Middle frontal gyrus (tissue), 1 donor: ENCODE measurements around the gene PODXL2.
"Not testable (repeated sequence)": the region's sequence is repeated elsewhere in the genome, so short reads cannot be mapped to it uniquely, and the experiment has no call there.

ENCODE experiments used
- DNase-seq: peaks from one replicate; pipeline ENCODE4 v3.0.0-alpha.2; 2015; ENCODE audit warnings: low spot score; ENCODE audit errors: extremely low spot score

The PODXL2 gene

DNA sequence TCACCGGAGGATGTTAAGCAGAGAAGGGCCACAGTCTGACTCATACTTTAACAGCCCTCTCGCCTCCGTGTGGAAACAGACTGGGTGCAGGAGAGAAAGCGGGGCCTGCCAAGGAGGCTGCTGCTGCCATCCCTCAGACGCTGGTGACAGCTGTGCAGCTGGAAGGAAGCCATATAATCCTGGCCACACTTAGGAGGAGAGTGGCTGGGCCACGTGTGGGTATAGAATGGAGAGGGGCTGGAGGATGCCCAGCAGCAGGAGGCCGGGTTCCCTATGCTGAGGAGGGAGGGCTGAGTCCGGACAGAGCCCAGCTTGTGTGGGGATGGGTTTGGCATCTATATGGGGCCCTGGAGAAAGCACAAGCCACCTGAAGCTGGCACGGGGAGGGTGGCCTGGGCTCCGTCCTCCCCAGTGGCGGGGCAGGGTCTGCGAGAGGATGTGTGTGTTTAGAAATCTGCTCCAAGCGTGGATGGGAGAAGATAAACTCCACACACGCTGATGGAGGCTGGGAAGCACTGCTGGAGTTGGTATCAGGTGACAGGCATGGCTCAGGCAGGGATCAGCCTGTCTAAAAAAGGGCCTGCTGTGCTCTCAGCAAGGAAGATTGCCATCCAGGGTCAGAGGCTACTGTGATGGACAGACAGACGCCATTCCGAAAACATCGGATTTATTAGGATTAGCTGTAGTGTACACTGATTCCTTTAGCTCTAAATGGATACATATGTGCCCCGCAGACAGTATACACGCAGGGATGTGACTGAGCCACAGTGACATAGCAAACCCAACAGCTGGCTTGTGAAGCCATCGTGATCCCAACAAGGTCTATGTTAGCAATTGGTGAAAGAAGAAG, 59.7 kb downstream of the PODXL2 start:
- no peak for DNase-seq

GRCh38 chr3:127689266-127689860, 60.4 kb downstream of the PODXL2 start:
- no peak for DNase-seq

DNA sequence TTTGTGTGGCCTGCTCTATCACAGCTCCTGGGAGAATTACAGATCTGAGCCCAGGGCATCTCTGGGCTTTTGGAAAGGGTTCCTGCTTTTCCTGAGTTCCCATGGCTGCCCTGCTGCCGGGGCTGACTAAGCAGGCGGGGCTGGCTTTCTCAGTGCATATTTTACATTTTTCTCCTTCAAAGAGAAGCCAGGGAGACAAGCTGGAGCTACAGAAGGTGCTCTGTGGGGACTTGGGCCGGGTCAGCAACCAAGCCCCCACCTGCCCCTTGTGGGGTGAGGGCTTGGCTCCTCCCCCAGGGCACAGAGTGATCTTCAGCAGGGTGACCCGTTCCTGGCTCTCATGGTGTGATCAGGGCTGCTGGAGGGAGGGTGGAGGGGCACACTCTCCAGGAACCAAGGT, 61.1 kb downstream of the PODXL2 start:
- DNase-seq = no peak

DNA sequence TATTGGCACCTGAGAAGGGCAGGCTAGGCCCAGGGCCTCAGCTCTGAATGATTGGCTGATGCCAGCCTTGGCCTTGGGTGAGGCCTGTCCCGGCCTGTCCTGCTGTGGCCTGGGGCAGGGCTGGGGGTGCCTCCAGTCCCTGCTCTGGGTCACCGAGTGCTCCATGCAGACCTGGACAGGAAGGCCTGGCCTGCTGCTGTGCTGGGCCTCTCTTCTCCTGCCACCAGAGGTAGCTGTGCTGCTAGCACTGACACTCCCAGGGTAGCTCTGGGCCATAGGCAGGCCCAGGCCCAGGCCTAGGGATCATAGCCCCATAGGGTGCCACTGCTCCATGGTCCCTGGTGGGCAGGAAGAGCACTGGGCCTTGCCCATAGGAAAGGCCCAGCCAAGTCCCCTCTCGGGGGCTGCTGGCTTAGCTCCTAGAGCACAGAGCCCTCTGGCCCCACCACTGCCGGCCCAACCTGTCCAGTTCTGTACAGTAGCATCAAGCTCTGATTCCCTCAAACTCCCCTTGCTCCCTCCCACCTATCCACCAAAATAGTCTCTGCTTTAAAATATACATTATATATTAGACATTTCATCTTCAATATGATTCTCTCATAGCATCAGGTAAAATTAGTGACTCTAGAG, 62.0 kb downstream of the PODXL2 start:
- DNase-seq = no peak

GRCh38 chr3:127691489-127691888, 62.5 kb downstream of the PODXL2 start:
- no peak for DNase-seq

DNA sequence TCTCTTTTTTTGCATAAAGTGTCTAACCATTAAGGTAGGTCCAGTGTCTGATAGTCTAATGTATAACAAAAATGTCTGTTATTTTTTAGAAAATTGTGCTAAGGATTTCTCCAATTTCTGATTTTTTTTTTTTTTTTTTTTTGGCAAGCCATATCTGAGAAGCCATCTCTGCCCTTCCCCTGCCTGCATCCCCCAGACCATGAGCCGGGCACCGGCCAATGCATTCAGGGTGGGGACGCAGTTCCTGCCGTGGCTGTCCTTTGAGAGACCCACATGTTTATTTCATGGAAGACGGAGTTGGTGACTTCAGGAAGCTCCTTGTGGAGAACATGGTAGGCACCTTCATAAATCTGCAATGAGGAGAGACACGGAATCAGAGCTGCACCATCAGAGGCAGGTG, 63.0 kb downstream of the PODXL2 start:
- DNase-seq = no peak

- DNase-seq = no peak
These were observed 63.7 kb downstream of the PODXL2 start for GRCh38 chr3:127692501-127693335.

DNA sequence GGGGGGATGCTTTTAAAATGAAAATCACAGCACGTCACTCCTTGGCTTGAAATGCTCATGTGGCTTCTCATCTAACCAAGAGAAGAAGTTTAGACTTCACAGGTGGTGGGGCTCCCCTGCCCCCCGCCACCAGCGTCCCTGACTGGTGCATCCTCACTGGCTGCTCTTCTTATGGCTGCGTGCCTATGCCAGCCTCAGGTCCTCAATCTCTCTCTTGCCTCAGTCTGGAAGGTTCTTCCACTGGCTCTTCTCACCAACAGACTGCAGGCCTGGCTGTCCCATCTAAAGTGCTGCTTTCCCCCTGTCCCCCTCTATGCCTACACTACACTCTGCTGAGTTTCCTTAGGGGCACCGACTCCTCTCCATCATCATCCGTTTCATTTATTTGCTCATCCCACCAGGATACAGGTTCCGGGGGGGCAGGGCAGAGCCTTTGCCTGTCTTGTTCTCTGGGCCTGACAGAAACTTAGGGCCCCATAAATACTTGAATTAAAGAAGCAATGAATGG, 64.4 kb downstream of the PODXL2 start:
- DNase-seq = no peak

- DNase-seq = no peak
These were observed 65.7 kb downstream of the PODXL2 start for GRCh38 chr3:127694467-127695215.

GRCh38 chr3:127697551-127698240, 68.7 kb downstream of the PODXL2 start:
- DNase-seq = peak; percentile 70

DNA sequence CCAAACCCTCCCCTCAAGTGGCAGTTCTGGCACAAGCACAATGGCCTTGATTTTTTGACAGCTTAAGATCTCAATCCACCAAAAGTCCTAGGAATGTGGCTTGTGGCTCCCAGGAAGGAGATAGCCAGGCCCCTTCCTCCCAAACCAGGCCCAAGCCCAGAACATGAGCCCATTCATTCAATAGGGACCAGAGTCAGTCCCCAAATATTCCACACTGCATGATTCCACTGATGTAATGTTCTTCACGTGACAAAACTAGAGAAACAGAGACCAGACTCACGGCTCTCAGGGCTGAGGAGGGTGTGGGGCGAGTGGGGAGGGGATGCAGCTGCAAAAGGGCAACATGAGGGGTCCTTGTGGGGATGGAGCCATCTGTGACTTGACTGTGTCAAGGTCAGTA, 69.3 kb downstream of the PODXL2 start:
- DNase-seq = no peak

GRCh38 chr3:127698691-127699415, 69.9 kb downstream of the PODXL2 start:
- no peak for DNase-seq

DNA sequence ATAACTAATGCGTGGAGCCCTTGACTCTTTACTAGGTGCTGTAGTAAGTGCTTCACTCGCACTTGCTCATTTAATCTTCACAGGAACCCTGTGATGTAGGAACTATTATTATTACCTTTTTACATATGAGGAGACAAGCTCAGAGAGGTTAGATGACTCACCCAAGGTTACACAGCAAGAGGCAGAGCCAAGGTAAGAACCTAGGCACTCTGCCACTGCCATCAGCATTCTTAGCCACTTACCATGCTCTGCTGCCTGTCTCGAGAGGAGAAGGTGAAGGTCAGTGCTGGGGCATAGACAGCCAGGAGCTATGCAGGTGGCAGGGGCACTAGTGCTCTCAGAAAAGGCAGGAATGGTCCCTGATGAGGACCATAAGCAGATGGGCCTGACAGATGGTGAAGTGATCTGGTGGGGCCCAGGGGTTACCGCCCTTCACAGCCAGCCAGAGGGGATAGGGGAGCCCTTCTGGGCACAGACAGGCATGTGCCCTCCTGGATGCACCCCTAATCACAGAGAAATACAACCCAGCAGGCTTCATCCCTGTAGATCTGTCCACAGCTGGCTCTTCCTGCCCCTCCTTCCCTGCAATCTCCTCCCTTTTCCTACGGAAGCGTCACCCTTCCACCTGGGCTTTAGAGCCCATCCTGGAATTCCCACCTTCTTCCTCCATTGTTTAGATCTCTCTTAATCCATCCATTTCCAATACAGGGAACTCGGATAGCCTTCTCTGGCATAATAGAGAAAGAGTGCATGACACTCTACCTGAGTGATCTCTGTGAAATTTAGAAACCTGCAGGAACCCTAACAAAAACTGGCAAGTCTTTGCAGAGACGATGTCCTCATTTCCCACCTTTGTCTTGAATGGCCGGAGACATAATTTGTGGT, 70.7 kb downstream of the PODXL2 start:
- no peak for DNase-seq

DNA sequence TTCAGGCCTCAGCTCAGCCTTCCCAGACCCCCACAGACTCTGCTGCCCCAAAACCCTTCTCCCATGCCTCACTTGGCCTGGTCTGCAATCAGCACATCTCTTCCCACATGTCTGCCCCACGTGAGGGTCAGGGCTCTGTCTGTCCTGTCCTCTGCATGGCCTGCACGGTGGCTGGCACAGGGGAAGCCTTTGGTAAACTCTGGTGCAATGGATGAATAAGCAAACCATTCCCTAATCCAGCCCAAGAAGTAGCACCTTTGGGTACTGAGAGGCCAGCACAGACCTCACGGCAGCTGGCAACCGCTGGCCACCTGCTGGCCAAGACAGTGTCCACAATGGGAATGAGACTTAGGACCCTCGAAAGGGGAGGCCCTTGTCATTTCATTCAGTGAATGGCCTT, 71.4 kb downstream of the PODXL2 start:
- no peak for DNase-seq

- no peak for DNase-seq
These were observed 72.4 kb downstream of the PODXL2 start for GRCh38 chr3:127701280-127701911.

GRCh38 chr3:127702151-127702578, 73.2 kb downstream of the PODXL2 start:
- DNase-seq = no peak

GRCh38 chr3:127704840-127705239, 75.9 kb downstream of the PODXL2 start:
- not testable (repeated sequence) for DNase-seq

GRCh38 chr3:127706312-127706711, 77.3 kb downstream of the PODXL2 start:
- DNase-seq = no peak
